GM13976 (cell line): ENCODE results near the gene PCLO.
"Not testable (repeated sequence)": the region's sequence is repeated elsewhere in the genome, so short reads cannot be mapped to it uniquely, and the experiment has no call there.

ENCODE experiments used
- DNase-seq: peaks from one replicate; pipeline ENCODE4 v3.0.0; 2012; ENCODE audit warnings: low spot score
- in situ Hi-C: fragments of 300-500 bp; cut with MboI; formaldehyde crosslinking; loops from one replicate; pipeline ENCODE4 v1.12.0; 2022; ENCODE audit warnings: low sequenced_read_pairs, mixed read lengths, inconsistent platforms; ENCODE audit not compliant: unreplicated experiment
- TF ChIP-seq, protein P1 (sequence below): IDR thresholded peaks from 2 replicates; pipeline ENCODE4 v1.5.1; 2012; ENCODE audit warnings: borderline replicate concordance, mild to moderate bottlenecking; ENCODE audit not compliant: insufficient read depth; ENCODE audit errors: extremely low read depth, missing control alignments, control extremely low read depth

Gene PCLO

DNA sequence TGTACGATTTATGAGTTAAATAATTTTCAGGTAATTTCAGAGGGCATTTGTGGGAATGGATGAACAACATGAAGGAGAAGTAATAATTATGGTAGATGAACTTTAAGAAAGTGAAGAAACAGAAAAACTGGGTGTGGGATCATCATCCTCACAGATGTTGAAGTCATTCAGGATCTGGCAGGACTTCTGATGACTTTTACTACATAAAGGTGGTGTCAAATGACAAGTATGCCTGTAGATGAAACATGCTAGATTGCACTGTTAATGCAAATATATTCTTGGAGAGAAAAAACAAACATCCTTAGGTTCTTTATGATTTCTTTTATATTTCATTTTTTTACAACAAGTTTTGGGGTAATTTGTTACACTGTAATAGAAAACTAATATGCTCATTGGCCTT is 230.2 kb downstream of the PCLO start:
- no peak for DNase-seq
- in situ Hi-C loops, result no loop called here
- TF ChIP-seq, protein P1, sequence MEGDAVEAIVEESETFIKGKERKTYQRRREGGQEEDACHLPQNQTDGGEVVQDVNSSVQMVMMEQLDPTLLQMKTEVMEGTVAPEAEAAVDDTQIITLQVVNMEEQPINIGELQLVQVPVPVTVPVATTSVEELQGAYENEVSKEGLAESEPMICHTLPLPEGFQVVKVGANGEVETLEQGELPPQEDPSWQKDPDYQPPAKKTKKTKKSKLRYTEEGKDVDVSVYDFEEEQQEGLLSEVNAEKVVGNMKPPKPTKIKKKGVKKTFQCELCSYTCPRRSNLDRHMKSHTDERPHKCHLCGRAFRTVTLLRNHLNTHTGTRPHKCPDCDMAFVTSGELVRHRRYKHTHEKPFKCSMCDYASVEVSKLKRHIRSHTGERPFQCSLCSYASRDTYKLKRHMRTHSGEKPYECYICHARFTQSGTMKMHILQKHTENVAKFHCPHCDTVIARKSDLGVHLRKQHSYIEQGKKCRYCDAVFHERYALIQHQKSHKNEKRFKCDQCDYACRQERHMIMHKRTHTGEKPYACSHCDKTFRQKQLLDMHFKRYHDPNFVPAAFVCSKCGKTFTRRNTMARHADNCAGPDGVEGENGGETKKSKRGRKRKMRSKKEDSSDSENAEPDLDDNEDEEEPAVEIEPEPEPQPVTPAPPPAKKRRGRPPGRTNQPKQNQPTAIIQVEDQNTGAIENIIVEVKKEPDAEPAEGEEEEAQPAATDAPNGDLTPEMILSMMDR, result no peak

DNA sequence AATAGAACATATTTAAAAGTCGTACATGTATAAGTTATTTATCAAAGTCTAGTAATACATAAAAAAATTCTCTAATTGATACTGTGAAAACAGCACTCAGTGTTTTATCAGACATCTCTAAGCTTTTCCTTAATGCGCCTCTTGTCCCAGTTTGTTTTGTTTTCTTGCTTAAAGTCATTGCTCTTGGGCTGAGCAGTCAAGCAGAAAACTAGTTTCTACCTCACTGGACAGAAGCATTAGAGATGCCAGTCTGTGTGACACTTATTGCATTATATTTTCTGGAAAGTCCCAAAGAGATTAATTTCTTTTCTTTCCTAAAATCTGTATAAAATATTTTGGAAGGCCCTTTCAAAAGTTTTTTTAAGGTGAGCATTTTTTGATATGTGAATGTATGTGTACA is 236.2 kb downstream of the PCLO start:
- TF ChIP-seq, protein P1, result no peak
- DNase-seq, result no peak
- in situ Hi-C loops, result no loop called here

GRCh38 chr7:82925331-82925730 is 237.4 kb downstream of the PCLO start:
- TF ChIP-seq, protein P1, result no peak
- DNase-seq, result no peak
- in situ Hi-C loops, result no loop called here

GRCh38 chr7:82906502-82906901 is 256.2 kb downstream of the PCLO start:
- in situ Hi-C loops, result no loop called here
- TF ChIP-seq, protein P1, result no peak
- DNase-seq, result no peak

GRCh38 chr7:82904871-82905270 is 257.8 kb downstream of the PCLO start:
- in situ Hi-C loops, result no loop called here
- DNase-seq, result no peak
- TF ChIP-seq, protein P1, result no peak

DNA sequence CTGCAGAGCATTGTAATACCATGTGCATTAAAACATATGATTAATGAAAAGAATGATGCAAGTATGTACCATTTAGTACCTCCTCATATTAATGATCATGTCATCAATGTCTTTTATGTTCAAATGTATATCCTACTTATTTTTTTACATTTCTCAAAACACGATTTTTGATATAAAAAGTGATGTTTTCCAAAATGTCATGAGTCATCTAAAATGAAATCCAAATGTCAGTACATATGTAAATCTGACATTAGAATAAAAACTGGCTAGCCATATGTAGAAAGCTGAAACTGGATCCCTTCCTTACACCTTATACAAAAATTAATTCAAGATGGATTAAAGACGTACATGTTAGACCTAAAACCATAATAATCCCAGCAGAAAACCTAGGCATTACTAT is 261.6 kb downstream of the PCLO start:
- DNase-seq, in situ Hi-C loops: not testable (repeated sequence)

GRCh38 chr7:82897500-82897899 is 265.2 kb downstream of the PCLO start:
- TF ChIP-seq, protein P1, result no peak
- in situ Hi-C loops, result no loop called here

DNA sequence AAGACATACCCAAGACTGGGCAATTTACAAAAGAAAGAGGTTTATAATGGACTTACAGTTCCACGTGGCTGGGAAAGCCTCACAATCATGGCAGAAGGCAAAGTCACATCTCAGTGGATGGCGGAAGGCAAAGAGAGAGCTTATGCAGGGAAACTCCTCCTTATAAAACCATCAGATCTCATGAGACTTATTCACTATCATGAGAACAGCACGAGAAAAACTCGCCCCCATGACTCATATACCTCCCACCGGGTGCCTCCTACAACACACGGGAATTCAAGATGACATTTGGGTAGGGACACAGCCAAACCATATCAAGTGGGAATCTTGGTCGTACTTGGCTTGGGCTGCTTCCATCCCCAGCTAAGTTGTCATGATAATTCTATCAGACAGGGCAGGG is 268.3 kb downstream of the PCLO start:
- DNase-seq, in situ Hi-C loops: not testable (repeated sequence)

More at GRCh38 chr7:82897500-82897899, 265.2 kb downstream of the PCLO start:
- DNase-seq, result no peak
